Stomach (tissue), 4 donors: ENCODE data around the gene IRGM.

ENCODE experiments used
- POLR2A ChIP-seq, 4 donors: fragments of 450-650 bp; IDR thresholded peaks; one replicate each; pipeline ENCODE4 v1.6.1; 2016; ENCODE audit warnings: antibody characterized with exemption in 4 of 4, control low read depth in 2 of 4, mild to moderate bottlenecking in 1 of 4, moderate library complexity in 1 of 4
- POLR2AphosphoS5 ChIP-seq, 3 donors: sonication (generic); formaldehyde crosslinking; IDR thresholded peaks; one replicate each; pipeline ENCODE4 v1.6.1; 2016; ENCODE audit warnings: antibody characterized with exemption in 3 of 3
- TF ChIP-seq, protein P1 (sequence below), 7 experiments: fragments of 450-650 bp in 4 of 7; fragments of 200-600 bp in 3 of 7; sonication (generic) in 3 of 7; IDR thresholded peaks; one replicate each; pipeline ENCODE4 v1.5.1; 2016 to 2019; ENCODE audit warnings: antibody characterized with exemption in 7 of 7, control low read depth in 2 of 7, mild to moderate bottlenecking in 1 of 7

DNA sequence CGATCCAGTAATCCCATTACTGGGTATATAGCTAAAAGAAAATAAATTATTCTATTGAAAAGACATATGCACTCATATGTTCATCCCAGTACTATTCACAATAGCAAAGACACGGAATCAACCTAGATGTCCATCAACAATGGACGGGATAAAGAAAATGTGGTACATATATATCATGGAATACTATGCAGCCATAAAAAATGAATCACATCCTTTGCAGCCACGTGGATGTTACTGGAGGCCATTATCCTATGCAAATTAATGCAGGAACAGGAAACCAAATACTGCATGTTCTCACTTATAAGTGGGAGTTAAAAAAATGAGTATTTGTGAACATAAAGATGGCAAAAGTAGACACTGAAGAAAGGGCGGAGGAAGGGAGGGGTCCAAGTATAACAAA is 16.6 kb upstream of the IRGM start:
- TF ChIP-seq, protein P1, sequence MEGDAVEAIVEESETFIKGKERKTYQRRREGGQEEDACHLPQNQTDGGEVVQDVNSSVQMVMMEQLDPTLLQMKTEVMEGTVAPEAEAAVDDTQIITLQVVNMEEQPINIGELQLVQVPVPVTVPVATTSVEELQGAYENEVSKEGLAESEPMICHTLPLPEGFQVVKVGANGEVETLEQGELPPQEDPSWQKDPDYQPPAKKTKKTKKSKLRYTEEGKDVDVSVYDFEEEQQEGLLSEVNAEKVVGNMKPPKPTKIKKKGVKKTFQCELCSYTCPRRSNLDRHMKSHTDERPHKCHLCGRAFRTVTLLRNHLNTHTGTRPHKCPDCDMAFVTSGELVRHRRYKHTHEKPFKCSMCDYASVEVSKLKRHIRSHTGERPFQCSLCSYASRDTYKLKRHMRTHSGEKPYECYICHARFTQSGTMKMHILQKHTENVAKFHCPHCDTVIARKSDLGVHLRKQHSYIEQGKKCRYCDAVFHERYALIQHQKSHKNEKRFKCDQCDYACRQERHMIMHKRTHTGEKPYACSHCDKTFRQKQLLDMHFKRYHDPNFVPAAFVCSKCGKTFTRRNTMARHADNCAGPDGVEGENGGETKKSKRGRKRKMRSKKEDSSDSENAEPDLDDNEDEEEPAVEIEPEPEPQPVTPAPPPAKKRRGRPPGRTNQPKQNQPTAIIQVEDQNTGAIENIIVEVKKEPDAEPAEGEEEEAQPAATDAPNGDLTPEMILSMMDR (IDR thresholded peaks at IDR 0.05) = no peak
- TF ChIP-seq POLR2A (IDR thresholded peaks at IDR 0.05) = no peak
- no peak for TF ChIP-seq POLR2AphosphoS5 (IDR thresholded peaks at IDR 0.05)
